ENCODE results near the gene PPHLN1.

PPHLN1 gene

DNA sequence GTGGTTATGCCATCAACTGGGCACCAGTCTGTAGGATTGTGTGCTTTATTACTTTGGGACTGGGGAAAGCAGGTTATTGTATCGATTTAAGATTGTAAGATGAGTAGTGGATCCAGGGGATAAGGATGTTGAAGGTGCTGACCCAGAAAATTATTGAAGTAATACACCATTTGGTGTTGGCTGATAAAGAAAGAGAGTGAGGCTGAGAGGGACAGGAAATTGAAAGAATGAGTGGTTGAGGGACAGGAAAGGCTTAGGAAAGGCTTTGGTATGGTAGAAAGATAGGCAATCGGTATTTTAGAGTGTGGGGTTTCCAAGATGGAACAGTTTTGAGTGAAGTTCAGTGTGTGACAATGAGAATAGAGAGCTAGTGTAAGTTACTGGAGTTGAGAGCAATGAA, 12.3 kb downstream of the PPHLN1 start:
- TF ChIP-seq BACH2 (CRISPR knock-in tag; IDR thresholded peaks at IDR 0.05; ENCODE audit: borderline replicate concordance) (no peak), RARB (CRISPR knock-in tag; IDR thresholded peaks at IDR 0.05) (no peak), ZFP3 (CRISPR knock-in tag; IDR thresholded peaks at IDR 0.05) (no peak), TCF4 (CRISPR knock-in tag; IDR thresholded peaks at IDR 0.05; ENCODE audit: borderline replicate concordance) (no peak)
- no peak for ATAC-seq

DNA sequence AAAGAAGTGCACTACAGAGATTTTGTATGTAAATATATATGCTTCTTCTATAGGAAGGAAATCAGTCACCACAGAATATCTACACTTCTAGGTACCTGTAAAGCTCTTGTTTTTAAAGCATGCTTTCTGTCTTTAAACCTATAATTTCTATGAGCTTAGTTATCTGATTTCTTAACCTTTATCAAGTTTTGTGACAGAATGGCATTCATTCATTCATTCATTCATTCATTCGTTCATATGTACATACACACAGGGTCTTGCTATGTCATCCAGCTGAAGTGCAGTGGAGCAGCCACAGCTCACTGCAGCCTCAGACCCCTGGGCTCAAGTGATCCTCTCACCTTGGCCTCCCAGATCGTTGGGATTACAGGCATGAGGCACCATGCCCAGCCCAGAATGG, 16.1 kb downstream of the PPHLN1 start:
- no peak for TF ChIP-seq ZNF8 (CRISPR knock-in tag; IDR thresholded peaks at IDR 0.05)
- TF ChIP-seq, protein P1, sequence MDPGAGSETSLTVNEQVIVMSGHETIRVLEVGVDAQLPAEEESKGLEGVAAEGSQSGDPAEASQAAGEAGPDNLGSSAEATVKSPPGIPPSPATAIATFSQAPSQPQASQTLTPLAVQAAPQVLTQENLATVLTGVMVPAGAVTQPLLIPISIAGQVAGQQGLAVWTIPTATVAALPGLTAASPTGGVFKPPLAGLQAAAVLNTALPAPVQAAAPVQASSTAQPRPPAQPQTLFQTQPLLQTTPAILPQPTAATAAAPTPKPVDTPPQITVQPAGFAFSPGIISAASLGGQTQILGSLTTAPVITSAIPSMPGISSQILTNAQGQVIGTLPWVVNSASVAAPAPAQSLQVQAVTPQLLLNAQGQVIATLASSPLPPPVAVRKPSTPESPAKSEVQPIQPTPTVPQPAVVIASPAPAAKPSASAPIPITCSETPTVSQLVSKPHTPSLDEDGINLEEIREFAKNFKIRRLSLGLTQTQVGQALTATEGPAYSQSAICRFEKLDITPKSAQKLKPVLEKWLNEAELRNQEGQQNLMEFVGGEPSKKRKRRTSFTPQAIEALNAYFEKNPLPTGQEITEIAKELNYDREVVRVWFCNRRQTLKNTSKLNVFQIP (CRISPR knock-in tag; IDR thresholded peaks at IDR 0.05; ENCODE audit: borderline replicate concordance, low read depth) = no peak
- no peak for TF ChIP-seq OSR1 (CRISPR knock-in tag; IDR thresholded peaks at IDR 0.05)
- no peak for TF ChIP-seq RARB (CRISPR knock-in tag; IDR thresholded peaks at IDR 0.05)
- TF ChIP-seq CSDC2 (CRISPR knock-in tag; IDR thresholded peaks at IDR 0.05) = no peak
- no peak for TF ChIP-seq ZFP30 (CRISPR knock-in tag; IDR thresholded peaks at IDR 0.05)
- no peak for TF ChIP-seq ZC3H10 (CRISPR knock-in tag; IDR thresholded peaks at IDR 0.05)
- TF ChIP-seq SNAI2 (CRISPR knock-in tag; IDR thresholded peaks at IDR 0.05) = no peak
- TF ChIP-seq TSHZ2 (CRISPR knock-in tag; IDR thresholded peaks at IDR 0.05) = no peak
- no peak for TF ChIP-seq ZNF565 (CRISPR knock-in tag; conservative IDR thresholded peaks at IDR 0.05; ENCODE audit: low read depth)
- TF ChIP-seq, protein P2, sequence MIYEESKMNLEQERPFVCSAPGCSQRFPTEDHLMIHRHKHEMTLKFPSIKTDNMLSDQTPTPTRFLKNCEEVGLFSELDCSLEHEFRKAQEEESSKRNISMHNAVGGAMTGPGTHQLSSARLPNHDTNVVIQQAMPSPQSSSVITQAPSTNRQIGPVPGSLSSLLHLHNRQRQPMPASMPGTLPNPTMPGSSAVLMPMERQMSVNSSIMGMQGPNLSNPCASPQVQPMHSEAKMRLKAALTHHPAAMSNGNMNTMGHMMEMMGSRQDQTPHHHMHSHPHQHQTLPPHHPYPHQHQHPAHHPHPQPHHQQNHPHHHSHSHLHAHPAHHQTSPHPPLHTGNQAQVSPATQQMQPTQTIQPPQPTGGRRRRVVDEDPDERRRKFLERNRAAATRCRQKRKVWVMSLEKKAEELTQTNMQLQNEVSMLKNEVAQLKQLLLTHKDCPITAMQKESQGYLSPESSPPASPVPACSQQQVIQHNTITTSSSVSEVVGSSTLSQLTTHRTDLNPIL (CRISPR knock-in tag; IDR thresholded peaks at IDR 0.05; ENCODE audit: low read depth) = no peak
- TF ChIP-seq ZNF70 (CRISPR knock-in tag; IDR thresholded peaks at IDR 0.05) = no peak
- TF ChIP-seq BACH2 (CRISPR knock-in tag; IDR thresholded peaks at IDR 0.05; ENCODE audit: borderline replicate concordance) = no peak
- TF ChIP-seq ARNTL (CRISPR knock-in tag; IDR thresholded peaks at IDR 0.05; ENCODE audit: borderline replicate concordance, low read depth) = no peak
- TF ChIP-seq, protein P3, sequence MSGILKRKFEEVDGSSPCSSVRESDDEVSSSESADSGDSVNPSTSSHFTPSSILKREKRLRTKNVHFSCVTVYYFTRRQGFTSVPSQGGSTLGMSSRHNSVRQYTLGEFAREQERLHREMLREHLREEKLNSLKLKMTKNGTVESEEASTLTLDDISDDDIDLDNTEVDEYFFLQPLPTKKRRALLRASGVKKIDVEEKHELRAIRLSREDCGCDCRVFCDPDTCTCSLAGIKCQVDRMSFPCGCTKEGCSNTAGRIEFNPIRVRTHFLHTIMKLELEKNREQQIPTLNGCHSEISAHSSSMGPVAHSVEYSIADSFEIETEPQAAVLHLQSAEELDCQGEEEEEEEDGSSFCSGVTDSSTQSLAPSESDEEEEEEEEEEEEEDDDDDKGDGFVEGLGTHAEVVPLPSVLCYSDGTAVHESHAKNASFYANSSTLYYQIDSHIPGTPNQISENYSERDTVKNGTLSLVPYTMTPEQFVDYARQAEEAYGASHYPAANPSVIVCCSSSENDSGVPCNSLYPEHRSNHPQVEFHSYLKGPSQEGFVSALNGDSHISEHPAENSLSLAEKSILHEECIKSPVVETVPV (CRISPR knock-in tag; IDR thresholded peaks at IDR 0.05) = no peak
- TF ChIP-seq PPARA (CRISPR knock-in tag; IDR thresholded peaks at IDR 0.05; ENCODE audit: borderline replicate concordance) = no peak
- no peak for ATAC-seq

DNA sequence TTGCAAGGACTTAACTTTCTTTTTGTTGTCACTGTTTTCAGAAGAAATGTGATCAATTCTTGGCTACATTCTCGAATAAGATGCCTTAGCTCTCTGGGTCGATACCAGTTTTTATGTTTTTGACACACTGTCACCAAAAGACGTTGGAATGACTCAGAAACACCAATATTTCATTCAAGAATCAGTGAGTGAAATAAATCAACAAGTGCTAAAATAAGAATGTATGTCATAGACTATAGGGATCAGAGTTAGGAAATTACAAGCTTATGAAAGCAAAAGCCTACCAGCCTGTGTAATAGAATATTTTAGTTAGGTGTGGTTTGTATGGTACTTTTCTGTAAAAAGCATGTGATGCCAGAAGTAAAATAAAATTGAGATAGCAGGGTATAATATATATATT, 17.8 kb downstream of the PPHLN1 start:
- TF ChIP-seq ZFP30 (CRISPR knock-in tag; IDR thresholded peaks at IDR 0.05) (no peak), ZC3H10 (CRISPR knock-in tag; IDR thresholded peaks at IDR 0.05) (no peak), OSR1 (CRISPR knock-in tag; IDR thresholded peaks at IDR 0.05) (no peak), ZNF70 (CRISPR knock-in tag; IDR thresholded peaks at IDR 0.05) (no peak), TCF4 (CRISPR knock-in tag; IDR thresholded peaks at IDR 0.05; ENCODE audit: borderline replicate concordance) (no peak), CSDC2 (CRISPR knock-in tag; IDR thresholded peaks at IDR 0.05) (no peak), ESRRG (CRISPR knock-in tag; IDR thresholded peaks at IDR 0.05) (no peak), BACH2 (CRISPR knock-in tag; IDR thresholded peaks at IDR 0.05; ENCODE audit: borderline replicate concordance) (no peak), ARNTL (CRISPR knock-in tag; IDR thresholded peaks at IDR 0.05; ENCODE audit: borderline replicate concordance, low read depth) (no peak), ISL1 (CRISPR knock-in tag; IDR thresholded peaks at IDR 0.05) (no peak), ZFP3 (CRISPR knock-in tag; IDR thresholded peaks at IDR 0.05) (no peak), ZNF565 (CRISPR knock-in tag; conservative IDR thresholded peaks at IDR 0.05; ENCODE audit: low read depth) (no peak), ZNF8 (CRISPR knock-in tag; IDR thresholded peaks at IDR 0.05) (no peak), PPARA (CRISPR knock-in tag; IDR thresholded peaks at IDR 0.05; ENCODE audit: borderline replicate concordance) (no peak), RARB (CRISPR knock-in tag; IDR thresholded peaks at IDR 0.05) (no peak), SNAI2 (CRISPR knock-in tag; IDR thresholded peaks at IDR 0.05) (no peak), GLIS3 (CRISPR knock-in tag; IDR thresholded peaks at IDR 0.05) (no peak)
- TF ChIP-seq, protein P2 (CRISPR knock-in tag; IDR thresholded peaks at IDR 0.05; ENCODE audit: low read depth) = no peak
- TF ChIP-seq, protein P1 (CRISPR knock-in tag; IDR thresholded peaks at IDR 0.05; ENCODE audit: borderline replicate concordance, low read depth) = no peak
- ATAC-seq = no peak

Data from SK-N-SH treated with all-trans-retinoic acid at 6 μM for 48 hours (cell line).